PFSK-1 (cell line): Measurements from ENCODE around the gene KIF7.

Experiments
- FOXP2 ChIP-seq: optimal IDR thresholded peaks from 2 replicates; pipeline ENCODE3; 2011; ENCODE audit warnings: borderline replicate concordance, control low read depth, inconsistent platforms; ENCODE audit not compliant: insufficient read depth; ENCODE audit errors: extremely low read length, extremely low read depth
- POLR2AphosphoS5 ChIP-seq: IDR thresholded peaks from 2 replicates; pipeline ENCODE4 v1.6.1; 2012; ENCODE audit warnings: low read depth, mild to moderate bottlenecking, control low read depth, low read length, moderate library complexity
- REST ChIP-seq, 2 experiments: IDR thresholded peaks; 2 replicates each; pipeline versions ENCODE4 v1.6.1 to v1.8.0; 2011 to 2012; ENCODE audit warnings: low read depth in 2 of 2, low read length in 2 of 2, control low read depth in 1 of 2, inconsistent platforms in 1 of 2, mild to moderate bottlenecking in 1 of 2, moderate library complexity in 1 of 2; ENCODE audit not compliant: insufficient read depth in 1 of 2
- SIN3A ChIP-seq: IDR thresholded peaks from 2 replicates; pipeline ENCODE4 v1.6.1; 2012; ENCODE audit warnings: mild to moderate bottlenecking, low read length, moderate library complexity, borderline replicate concordance; ENCODE audit not compliant: insufficient read depth
- TAF1 ChIP-seq: IDR thresholded peaks from 2 replicates; pipeline ENCODE4 v1.6.1; 2012; ENCODE audit warnings: low read length, control low read depth, borderline replicate concordance; ENCODE audit not compliant: insufficient read depth

GRCh38 chr15:89671687-89672086 lies 16.4 kb upstream of the KIF7 start:
- no peak for TF ChIP-seq POLR2AphosphoS5
- no peak for TF ChIP-seq FOXP2
- no peak for TF ChIP-seq REST (IDR thresholded peaks at IDR 0.05; ENCODE audit: insufficient read depth in 1 of 2, low read depth in 2 of 2, low read length in 2 of 2)
- TF ChIP-seq SIN3A: no peak
- no peak for TF ChIP-seq TAF1
